AG10803 (cell line): Measurements from ENCODE around the gene SHANK1.

ENCODE experiments used
- DNase-seq: peaks from one replicate; pipeline ENCODE4 v3.0.0; 2010; ENCODE audit warnings: low read depth
- H3K4me3 ChIP-seq: 2 replicates; pipeline ENCODE4 v1.5.1; 2011; ENCODE audit warnings: mild to moderate bottlenecking, low read length, control low read depth
- TF ChIP-seq, protein P1 (sequence below): conservative IDR thresholded peaks from 2 replicates; pipeline ENCODE4 v1.5.1; 2011; ENCODE audit warnings: mild to moderate bottlenecking, low read length, control low read depth, inconsistent platforms

Gene SHANK1

DNA sequence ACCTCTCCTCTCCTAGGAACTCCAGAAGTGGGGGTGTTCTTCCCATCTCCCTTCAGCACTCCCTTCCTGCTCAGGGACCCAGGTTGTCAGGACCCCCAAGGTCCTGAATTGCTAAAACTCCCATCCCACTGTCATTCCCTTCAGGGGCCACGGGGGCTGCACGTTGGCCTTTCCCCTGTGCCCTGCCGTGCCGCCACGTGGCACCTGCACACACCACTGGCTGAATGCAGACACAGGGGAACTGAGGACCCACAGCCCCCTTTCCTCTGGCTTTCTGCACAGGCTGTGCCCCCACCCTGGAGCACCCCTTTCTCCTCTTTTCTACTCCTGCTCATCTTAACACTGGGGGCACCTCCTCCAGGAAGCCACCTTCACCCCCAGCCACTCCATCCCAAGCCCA is 9.0 kb downstream of the SHANK1 start:
- TF ChIP-seq, protein P1, sequence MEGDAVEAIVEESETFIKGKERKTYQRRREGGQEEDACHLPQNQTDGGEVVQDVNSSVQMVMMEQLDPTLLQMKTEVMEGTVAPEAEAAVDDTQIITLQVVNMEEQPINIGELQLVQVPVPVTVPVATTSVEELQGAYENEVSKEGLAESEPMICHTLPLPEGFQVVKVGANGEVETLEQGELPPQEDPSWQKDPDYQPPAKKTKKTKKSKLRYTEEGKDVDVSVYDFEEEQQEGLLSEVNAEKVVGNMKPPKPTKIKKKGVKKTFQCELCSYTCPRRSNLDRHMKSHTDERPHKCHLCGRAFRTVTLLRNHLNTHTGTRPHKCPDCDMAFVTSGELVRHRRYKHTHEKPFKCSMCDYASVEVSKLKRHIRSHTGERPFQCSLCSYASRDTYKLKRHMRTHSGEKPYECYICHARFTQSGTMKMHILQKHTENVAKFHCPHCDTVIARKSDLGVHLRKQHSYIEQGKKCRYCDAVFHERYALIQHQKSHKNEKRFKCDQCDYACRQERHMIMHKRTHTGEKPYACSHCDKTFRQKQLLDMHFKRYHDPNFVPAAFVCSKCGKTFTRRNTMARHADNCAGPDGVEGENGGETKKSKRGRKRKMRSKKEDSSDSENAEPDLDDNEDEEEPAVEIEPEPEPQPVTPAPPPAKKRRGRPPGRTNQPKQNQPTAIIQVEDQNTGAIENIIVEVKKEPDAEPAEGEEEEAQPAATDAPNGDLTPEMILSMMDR: no peak
- DNase-seq: no peak
- H3K4me3 ChIP-seq: no peak overlapping the region

DNA sequence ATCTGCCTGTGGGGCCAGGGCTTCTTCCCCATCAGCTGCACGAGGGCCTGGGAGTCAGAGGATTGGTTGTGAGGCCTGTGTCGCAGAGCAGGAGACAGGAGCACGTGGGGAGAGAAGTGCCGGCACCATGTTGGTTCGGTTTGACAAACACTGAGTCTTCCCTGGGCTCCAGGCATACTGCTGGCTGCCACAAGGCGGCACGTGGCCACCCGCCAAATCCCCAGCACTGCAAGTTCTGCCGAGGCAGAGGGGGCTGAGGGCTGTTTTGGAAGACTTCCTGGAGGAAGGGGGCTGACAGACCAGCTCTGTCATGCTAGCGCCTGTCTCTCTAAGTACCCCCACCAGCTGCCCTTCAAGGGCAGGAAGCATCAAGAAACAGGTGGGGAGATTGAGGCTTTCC is 9.5 kb downstream of the SHANK1 start:
- DNase-seq: no peak
- TF ChIP-seq, protein P1: peak; percentile 26
- H3K4me3 ChIP-seq: no peak overlapping the region

DNA sequence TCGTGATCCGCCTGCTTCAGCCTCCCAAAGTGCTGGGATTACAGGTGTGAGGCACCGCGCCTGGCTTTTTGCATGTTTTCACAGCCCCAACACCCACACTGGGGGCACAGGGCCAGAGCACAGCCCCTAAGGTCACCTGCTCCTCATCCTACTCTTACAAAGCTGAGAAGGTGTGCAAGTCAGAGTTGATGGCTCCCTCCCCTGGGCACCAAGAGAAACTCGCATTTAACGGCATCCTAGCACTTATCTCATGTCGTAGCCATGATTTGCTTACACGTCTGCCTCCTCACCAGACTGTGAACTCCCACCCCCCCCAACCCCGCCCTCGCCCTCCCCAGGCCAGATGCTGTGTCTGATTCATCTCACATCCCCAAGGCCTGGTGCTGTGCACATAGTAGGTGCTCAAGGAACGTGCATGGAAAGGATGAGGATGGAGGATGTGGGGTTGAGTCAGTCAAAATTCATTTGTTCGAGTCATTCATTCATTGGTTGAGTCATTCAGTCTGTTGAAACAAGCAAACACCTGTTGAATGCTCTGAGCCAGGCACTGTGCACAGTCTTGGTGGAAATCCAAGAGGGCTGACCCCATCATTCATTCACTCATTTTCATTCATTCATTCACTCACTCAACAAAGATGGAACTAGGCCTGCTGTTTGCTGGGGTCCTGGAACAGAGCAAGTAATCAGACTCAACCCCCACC is 11.3 kb downstream of the SHANK1 start:
- no peak overlapping the region for H3K4me3 ChIP-seq
- TF ChIP-seq, protein P1: no peak
- DNase-seq: no peak

DNA sequence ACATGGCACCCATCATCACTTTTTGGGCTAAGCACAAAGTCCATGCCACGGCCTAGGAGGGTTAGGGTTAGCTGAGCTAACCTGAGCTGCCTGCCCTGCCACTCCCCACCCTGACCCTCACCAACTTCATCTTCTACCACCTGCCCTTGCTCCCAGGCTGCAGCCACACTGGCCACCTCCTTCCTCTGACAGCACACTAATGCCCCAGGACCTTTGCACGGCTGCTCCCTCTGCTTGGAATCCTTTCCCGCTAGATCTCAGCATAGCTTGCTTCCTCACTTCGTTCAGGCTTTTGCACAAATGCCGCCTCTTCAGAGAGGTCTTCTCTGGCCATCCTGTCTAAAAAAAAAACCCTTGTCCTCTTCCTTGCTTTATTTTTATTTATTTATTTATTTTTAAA is 13.2 kb downstream of the SHANK1 start:
- TF ChIP-seq, protein P1: no peak
- no peak overlapping the region for H3K4me3 ChIP-seq
- DNase-seq: no peak

DNA sequence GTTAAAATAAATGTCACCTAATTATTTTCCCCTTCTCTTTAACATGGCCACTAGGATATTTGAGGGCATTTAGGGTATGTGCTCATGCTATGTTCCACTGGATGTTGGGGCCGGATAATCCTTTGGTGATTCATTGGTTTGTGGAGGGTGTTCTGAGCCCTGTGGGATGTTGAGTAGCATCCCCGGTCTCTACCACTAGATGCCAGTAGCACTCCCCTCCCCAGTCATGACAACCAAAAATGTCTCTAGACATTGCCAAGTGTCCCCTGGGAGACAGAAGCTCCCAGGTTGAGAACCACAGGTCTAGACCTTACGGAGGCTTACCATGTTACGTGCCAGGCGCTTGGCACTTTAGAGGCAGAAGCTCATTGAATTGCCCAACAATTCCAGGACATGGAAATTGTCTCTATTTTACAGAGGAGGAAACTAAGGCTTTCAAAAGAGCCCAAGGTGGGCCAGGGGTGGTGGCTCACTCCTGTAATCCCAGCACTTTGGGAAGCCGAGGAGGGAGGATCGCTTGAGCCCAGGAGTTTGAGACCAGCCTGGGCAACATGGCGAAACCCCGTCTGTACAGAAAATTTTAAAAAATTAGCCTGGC is 14.1 kb downstream of the SHANK1 start:
- no peak overlapping the region for H3K4me3 ChIP-seq
- peak; percentile 67 for DNase-seq
- TF ChIP-seq, protein P1: peak; percentile 91

DNA sequence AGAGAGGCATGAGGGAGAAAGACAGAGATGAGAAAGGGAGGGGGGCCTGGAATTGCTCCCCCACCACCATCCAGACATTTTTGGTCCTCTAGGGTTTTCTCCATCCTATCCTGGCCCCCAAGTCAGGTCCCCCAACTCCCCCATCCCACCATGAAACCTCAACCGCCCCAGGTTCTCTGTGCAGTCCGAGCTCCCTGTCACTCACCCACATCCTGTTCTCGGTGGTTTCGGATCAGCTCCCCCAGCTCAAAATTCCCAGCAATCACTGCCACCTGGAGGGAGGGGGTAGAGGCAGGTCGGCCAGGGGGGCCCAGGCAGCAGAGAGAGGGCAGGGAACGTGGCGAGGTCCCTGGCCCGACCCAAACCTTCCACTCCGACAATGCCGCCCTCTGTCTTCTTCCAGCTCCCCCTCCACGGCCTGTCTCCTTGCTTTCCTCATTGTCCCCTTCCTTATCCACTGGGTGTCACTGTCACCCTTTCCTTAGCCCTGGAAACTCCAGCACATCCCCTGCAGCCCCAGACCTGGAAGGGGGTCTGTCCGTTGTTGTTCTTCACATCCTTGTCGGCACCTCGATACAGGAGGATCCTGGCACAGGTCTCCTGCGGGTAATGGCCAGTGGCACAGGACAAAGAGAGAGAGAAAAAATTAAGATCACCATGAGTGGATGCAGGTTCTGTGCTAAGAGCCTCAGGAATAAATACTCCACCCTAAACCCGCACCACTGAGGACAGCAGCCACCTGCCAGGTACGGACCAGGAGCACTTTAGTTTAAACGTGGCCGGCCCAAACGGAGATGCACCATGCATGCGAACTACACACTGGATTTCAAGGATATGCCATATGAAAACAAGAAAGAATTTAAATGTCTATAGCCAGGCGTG is 15.4 kb downstream of the SHANK1 start:
- no peak overlapping the region for H3K4me3 ChIP-seq
- TF ChIP-seq, protein P1: peak; percentile 13; the same call in 1 of the 2 replicates
- DNase-seq: no peak
